HepG2 (cell line): ENCODE results near the gene NDUFB11. TPM values are rescaled to one million over a fixed set of nuclear protein-coding genes. Genes with fewer than 3 reads are reported as not detected.
A peak's percentile ranks its signal among the peaks of the same experiment; 100 is the strongest.

ENCODE experiments used
- ARNTL ChIP-seq: sonication (generic); formaldehyde crosslinking; IDR thresholded peaks from 2 replicates; pipeline ENCODE4 v1.4.0; 2020; ENCODE audit warnings: mild to moderate bottlenecking, missing genetic modification reagents
- EEA1 ChIP-seq: sonication (generic); formaldehyde crosslinking; IDR thresholded peaks from 2 replicates; pipeline ENCODE4 v1.5.1; 2020; ENCODE audit warnings: mild to moderate bottlenecking, missing genetic modification reagents, borderline replicate concordance
- ELK4 ChIP-seq: sonication (generic); formaldehyde crosslinking; IDR thresholded peaks from 2 replicates; pipeline ENCODE4 v1.9.0; 2021; ENCODE audit warnings: missing genetic modification reagents, borderline replicate concordance
- GPN1 ChIP-seq: sonication (generic); formaldehyde crosslinking; IDR thresholded peaks from 2 replicates; pipeline ENCODE4 v1.5.1; 2020; ENCODE audit warnings: missing genetic modification reagents, borderline replicate concordance
- HBP1 ChIP-seq: IDR thresholded peaks from 2 replicates; pipeline ENCODE4 v1.6.1; 2016; ENCODE audit warnings: low read depth, control low read depth
- HOXA3 ChIP-seq: sonication (generic); formaldehyde crosslinking; IDR thresholded peaks from 2 replicates; pipeline ENCODE4 v1.5.0; 2020; ENCODE audit warnings: missing genetic modification reagents
- JUNB ChIP-seq: sonication (generic); formaldehyde crosslinking; IDR thresholded peaks from 2 replicates; pipeline ENCODE4 v1.8.0; 2022; ENCODE audit warnings: missing genetic modification reagents, mild to moderate bottlenecking, borderline replicate concordance
- LRRFIP1 ChIP-seq: sonication (generic); formaldehyde crosslinking; conservative IDR thresholded peaks from 2 replicates; pipeline ENCODE4 v1.4.0; 2020; ENCODE audit warnings: missing genetic modification reagents
- MED8 ChIP-seq: sonication (generic); formaldehyde crosslinking; IDR thresholded peaks from 2 replicates; pipeline ENCODE4 v1.8.1; 2023; ENCODE audit warnings: mild to moderate bottlenecking, missing genetic modification reagents; ENCODE audit not compliant: insufficient replicate concordance
- NKX3-1 ChIP-seq: sonication (generic); formaldehyde crosslinking; IDR thresholded peaks from 2 replicates; pipeline ENCODE4 v1.5.0; 2020; ENCODE audit warnings: missing genetic modification reagents
- PAWR ChIP-seq: sonication (generic); formaldehyde crosslinking; IDR thresholded peaks from 2 replicates; pipeline ENCODE4 v1.4.0; 2020; ENCODE audit warnings: missing genetic modification reagents, mild to moderate bottlenecking, borderline replicate concordance
- RERE ChIP-seq: IDR thresholded peaks from 2 replicates; pipeline ENCODE4 v1.6.1; 2016; ENCODE audit warnings: low read depth, missing genetic modification reagents, missing compliant biosample characterization
- RFXANK ChIP-seq: IDR thresholded peaks from 2 replicates; pipeline ENCODE4 v1.6.1; 2016
- SOX13 ChIP-seq, 3 experiments: fragments of 450-650 bp in 1 of 3; sonication (generic) in 1 of 3; formaldehyde crosslinking in 1 of 3; IDR thresholded peaks in 2 of 3; conservative IDR thresholded peaks in 1 of 3; 2 replicates each; pipeline versions ENCODE4 v1.5.0 to v1.6.1; 2016 to 2020; ENCODE audit warnings: antibody characterized with exemption in 1 of 3, mild to moderate bottlenecking in 1 of 3, missing compliant biosample characterization in 1 of 3, missing genetic modification reagents in 1 of 3, moderate library complexity in 1 of 3
- SPEN ChIP-seq: sonication (generic); formaldehyde crosslinking; IDR thresholded peaks from 2 replicates; pipeline ENCODE4 v1.5.1; 2020; ENCODE audit warnings: low read depth, mild to moderate bottlenecking, missing genetic modification reagents
- ZEB1 ChIP-seq: IDR thresholded peaks from 2 replicates; pipeline ENCODE4 v1.6.1; 2012; ENCODE audit warnings: mild to moderate bottlenecking, low read depth, inconsistent platforms; ENCODE audit not compliant: insufficient replicate concordance
- ZNF24 ChIP-seq: fragments of 450-650 bp; IDR thresholded peaks from 2 replicates; pipeline ENCODE4 v1.6.1; 2017; ENCODE audit warnings: antibody characterized with exemption, mild to moderate bottlenecking
- ZNF256 ChIP-seq: sonication (generic); formaldehyde crosslinking; conservative IDR thresholded peaks from 2 replicates; pipeline ENCODE4 v1.4.0; 2020; ENCODE audit warnings: missing genetic modification reagents
- ZNF777 ChIP-seq: sonication (generic); formaldehyde crosslinking; IDR thresholded peaks from 2 replicates; pipeline ENCODE4 v1.4.0; 2020; ENCODE audit warnings: missing genetic modification reagents
- polyA plus RNA-seq, 8 experiments: library from polyadenylated mRNA; depleted of rRNA in 3 of 8; stranded (reverse) in 7 of 8; unstranded in 1 of 8; fragments of >200 nt; fragmentation: Illumina TruSeq in 4 of 8; extraction: Trizol in 4 of 8; gene quantifications; 2 replicates each; pipeline versions ENCODE4 v1.2.1 to v1.2.3, GENCODE V29; 2011 to 2016; ENCODE audit warnings: low read depth in 4 of 8, missing spikeins in 1 of 8, mixed read lengths in 1 of 8; ENCODE audit not compliant: insufficient read depth in 1 of 8
- total RNA-seq, 5 experiments: library from RNA; depleted of rRNA; stranded (reverse); fragments of >200 nt; fragmentation: Illumina TruSeq; extraction: Trizol; gene quantifications; 2 replicates each; pipeline ENCODE4 v1.2.3, GENCODE V29; 2016; ENCODE audit warnings: low read depth in 1 of 5

The NDUFB11 gene
- total and polyA plus RNA-seq, 2 of the 13 experiments (the other 11 are each of a cell fraction or from before 2014, with no cell fraction given): 46.6 to 100 TPM

GRCh38 chrX:47193475-47194193, 49.1 kb upstream of the NDUFB11 start, which contains the start of gene UBA1 (continued):
- no peak for TF ChIP-seq PAWR (CRISPR knock-in tag)
- TF ChIP-seq EEA1 (CRISPR knock-in tag): no peak
- TF ChIP-seq ZNF777: peak; percentile 20; the same call in 1 of the 2 replicates
- TF ChIP-seq ELK4 (CRISPR knock-in tag): no peak
- TF ChIP-seq ZNF24: no peak
- no peak for TF ChIP-seq NKX3-1 (CRISPR knock-in tag)
- no peak for TF ChIP-seq ZEB1
- TF ChIP-seq HOXA3: peak; percentile 78; the same call in 1 of the 2 replicates
- no peak for TF ChIP-seq MED8 (CRISPR knock-in tag)
- no peak for TF ChIP-seq SOX13 (IDR thresholded peaks at IDR 0.05)
- no peak for TF ChIP-seq SOX13 (CRISPR knock-in tag; conservative IDR thresholded peaks at IDR 0.05 in 1 of 2, IDR thresholded peaks at IDR 0.05 in 1 of 2)
- no peak for TF ChIP-seq GPN1 (CRISPR knock-in tag)
- 0 out of 2 replicates have a peak, but pooled peaks have one; percentile 44 for TF ChIP-seq RFXANK
- 0 out of 2 replicates have a peak, but pooled peaks have one; percentile 28 for TF ChIP-seq ARNTL (CRISPR knock-in tag)
- no peak for TF ChIP-seq ZNF256 (CRISPR knock-in tag)
- no peak for TF ChIP-seq JUNB (CRISPR knock-in tag)
- no peak for TF ChIP-seq LRRFIP1
- peak; percentile 63; the same call in 1 of the 2 replicates for TF ChIP-seq SPEN (CRISPR knock-in tag)
- TF ChIP-seq HBP1 (CRISPR knock-in tag): no peak
- TF ChIP-seq RERE: no peak
